ENCODE results near the gene ZSWIM4.
"Not testable (repeated sequence)": the region's sequence is repeated elsewhere in the genome, so short reads cannot be mapped to it uniquely, and the experiment has no call there.

The ZSWIM4 gene

GRCh38 chr19:13778398-13778797 lies 16.8 kb upstream of the ZSWIM4 start:
- no peak for DNase-seq (ENCODE audit: low read depth)

- DNase-seq (ENCODE audit: low read depth) = no peak
Measured at GRCh38 chr19:13778847-13779246, 16.4 kb upstream of the ZSWIM4 start.

- DNase-seq (ENCODE audit: low read depth) = not testable (repeated sequence)
Measured at GRCh38 chr19:13779794-13780193, 15.4 kb upstream of the ZSWIM4 start.

- no peak for DNase-seq (ENCODE audit: low read depth)
Measured at GRCh38 chr19:13781547-13781946, 13.7 kb upstream of the ZSWIM4 start.

GRCh38 chr19:13782537-13782936 lies 12.7 kb upstream of the ZSWIM4 start:
- DNase-seq (ENCODE audit: low read depth) = no peak

- DNase-seq (ENCODE audit: low read depth) = no peak
Measured at GRCh38 chr19:13783565-13784500, 11.4 kb upstream of the ZSWIM4 start.

- DNase-seq (ENCODE audit: low read depth) = peak; percentile 54
Measured at GRCh38 chr19:13784731-13785452, 10.4 kb upstream of the ZSWIM4 start.

GRCh38 chr19:13788991-13789390 lies 6.3 kb upstream of the ZSWIM4 start:
- no peak for DNase-seq (ENCODE audit: low read depth)

- no peak for DNase-seq (ENCODE audit: low read depth)
Measured at GRCh38 chr19:13790354-13790753, 4.9 kb upstream of the ZSWIM4 start.

- not testable (repeated sequence) for DNase-seq (ENCODE audit: low read depth)
Measured at GRCh38 chr19:13793317-13793716, 1.9 kb upstream of the ZSWIM4 start.

- DNase-seq (ENCODE audit: low read depth) = no peak
Measured at GRCh38 chr19:13794398-13794756, 866 bp upstream of the ZSWIM4 start.

- DNase-seq (ENCODE audit: low read depth) = no peak
Measured at GRCh38 chr19:13795595-13796300, 505 bp downstream of the ZSWIM4 start.

GRCh38 chr19:13796301-13797057 lies 1.2 kb downstream of the ZSWIM4 start:
- DNase-seq (ENCODE audit: low read depth) = no peak

GRCh38 chr19:13797058-13797440 lies 1.8 kb downstream of the ZSWIM4 start:
- DNase-seq (ENCODE audit: low read depth) = no peak

GRCh38 chr19:13797870-13798269 lies 2.6 kb downstream of the ZSWIM4 start:
- DNase-seq (ENCODE audit: low read depth) = no peak

- no peak for DNase-seq (ENCODE audit: low read depth)
Measured at GRCh38 chr19:13799669-13800068, 4.4 kb downstream of the ZSWIM4 start.

GRCh38 chr19:13803038-13803437 lies 7.8 kb downstream of the ZSWIM4 start:
- no peak for DNase-seq (ENCODE audit: low read depth)

- DNase-seq (ENCODE audit: low read depth) = no peak
Measured at GRCh38 chr19:13804830-13805683, 9.8 kb downstream of the ZSWIM4 start.

- no peak for DNase-seq (ENCODE audit: low read depth)
Measured at GRCh38 chr19:13806728-13807127, 11.5 kb downstream of the ZSWIM4 start.

GRCh38 chr19:13807421-13808021 lies 12.3 kb downstream of the ZSWIM4 start:
- DNase-seq (ENCODE audit: low read depth) = no peak

GRCh38 chr19:13808856-13809255 lies 13.6 kb downstream of the ZSWIM4 start:
- no peak for DNase-seq (ENCODE audit: low read depth)

All from stimulated activated CD8-positive, alpha-beta memory T cell treated with anti-CD3 and anti-CD28 coated beads, Interleukin-4, amount 100 ng/mL, for 24 hours (primary cell).